ENCODE measurements around the gene CS.
"Not testable (repeated sequence)": the region's sequence is repeated elsewhere in the genome, so short reads cannot be mapped to it uniquely, and the experiment has no call there.

Gene CS

DNA sequence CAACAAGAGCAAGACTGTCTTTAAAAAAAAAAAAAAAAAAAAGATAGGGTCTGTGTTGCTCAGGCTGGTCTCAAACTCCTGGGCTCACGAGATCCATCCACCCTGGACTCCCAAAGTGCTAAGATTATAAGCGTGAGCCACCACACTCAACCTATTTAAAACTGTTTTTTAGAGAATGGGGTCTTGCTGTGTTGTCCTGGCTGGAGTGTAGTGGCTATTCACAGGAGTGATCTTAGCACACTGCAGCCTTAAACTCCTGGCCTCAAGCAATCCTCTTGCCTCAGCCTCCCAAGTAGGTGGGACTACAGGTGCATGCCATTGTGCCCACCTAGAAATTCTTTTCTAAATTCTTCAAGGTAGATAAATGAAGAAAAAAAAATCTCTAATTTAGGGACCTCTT, 25.8 kb downstream of the CS start:
- no peak for DNase-seq (ENCODE audit: low read depth)
- no peak overlapping the region for H3K4me3 ChIP-seq (replicated peaks; ENCODE audit: low read depth, low read length)
- TF ChIP-seq, protein P1, sequence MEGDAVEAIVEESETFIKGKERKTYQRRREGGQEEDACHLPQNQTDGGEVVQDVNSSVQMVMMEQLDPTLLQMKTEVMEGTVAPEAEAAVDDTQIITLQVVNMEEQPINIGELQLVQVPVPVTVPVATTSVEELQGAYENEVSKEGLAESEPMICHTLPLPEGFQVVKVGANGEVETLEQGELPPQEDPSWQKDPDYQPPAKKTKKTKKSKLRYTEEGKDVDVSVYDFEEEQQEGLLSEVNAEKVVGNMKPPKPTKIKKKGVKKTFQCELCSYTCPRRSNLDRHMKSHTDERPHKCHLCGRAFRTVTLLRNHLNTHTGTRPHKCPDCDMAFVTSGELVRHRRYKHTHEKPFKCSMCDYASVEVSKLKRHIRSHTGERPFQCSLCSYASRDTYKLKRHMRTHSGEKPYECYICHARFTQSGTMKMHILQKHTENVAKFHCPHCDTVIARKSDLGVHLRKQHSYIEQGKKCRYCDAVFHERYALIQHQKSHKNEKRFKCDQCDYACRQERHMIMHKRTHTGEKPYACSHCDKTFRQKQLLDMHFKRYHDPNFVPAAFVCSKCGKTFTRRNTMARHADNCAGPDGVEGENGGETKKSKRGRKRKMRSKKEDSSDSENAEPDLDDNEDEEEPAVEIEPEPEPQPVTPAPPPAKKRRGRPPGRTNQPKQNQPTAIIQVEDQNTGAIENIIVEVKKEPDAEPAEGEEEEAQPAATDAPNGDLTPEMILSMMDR (IDR thresholded peaks at IDR 0.05; ENCODE audit: low read length, missing control alignments) = no peak

DNA sequence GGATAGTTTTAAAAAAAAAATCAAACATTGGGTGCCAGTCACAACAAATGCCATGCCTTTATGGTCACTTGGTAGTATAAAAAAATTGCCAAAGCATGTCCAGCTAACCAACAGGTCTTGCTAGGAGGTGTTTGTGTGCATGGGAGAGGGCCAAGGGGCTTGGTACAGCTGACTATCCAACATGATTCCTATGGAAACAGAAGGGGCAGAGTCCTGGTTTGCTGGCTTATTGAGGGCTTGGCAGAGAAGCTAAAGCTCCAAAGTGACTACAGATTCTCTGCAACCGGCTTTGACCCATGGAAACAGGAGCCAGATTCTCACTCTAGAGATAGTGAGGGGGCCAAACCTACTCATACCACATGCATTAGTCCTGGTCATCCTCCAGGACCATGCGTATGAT, 27.7 kb downstream of the CS start:
- H3K4me3 ChIP-seq (replicated peaks; ENCODE audit: low read depth, low read length); DNase-seq (ENCODE audit: low read depth): not testable (repeated sequence)

DNA sequence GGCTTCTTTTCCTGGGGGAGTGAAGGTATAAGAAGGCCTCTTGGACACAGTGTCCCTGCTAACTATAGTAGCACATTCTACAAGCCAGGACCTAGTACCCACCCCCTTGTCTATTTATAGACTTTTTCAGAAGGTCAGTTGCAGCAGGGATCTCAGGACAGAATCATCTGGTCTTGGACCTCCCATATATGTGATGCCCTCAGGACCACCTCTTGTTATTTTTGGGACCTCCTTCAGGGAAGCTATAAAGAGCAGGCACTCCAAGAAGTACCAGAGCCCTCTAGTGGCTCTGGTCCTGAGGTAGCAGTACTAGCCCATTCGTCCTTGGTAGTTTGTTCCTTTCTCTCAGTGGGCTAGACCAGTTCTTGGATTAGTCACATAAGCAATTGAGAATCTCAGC, 29.1 kb downstream of the CS start:
- peak; percentile 44 for DNase-seq (ENCODE audit: low read depth)
- TF ChIP-seq, protein P1 (IDR thresholded peaks at IDR 0.05; ENCODE audit: low read length, missing control alignments) = peak; percentile 59

DNA sequence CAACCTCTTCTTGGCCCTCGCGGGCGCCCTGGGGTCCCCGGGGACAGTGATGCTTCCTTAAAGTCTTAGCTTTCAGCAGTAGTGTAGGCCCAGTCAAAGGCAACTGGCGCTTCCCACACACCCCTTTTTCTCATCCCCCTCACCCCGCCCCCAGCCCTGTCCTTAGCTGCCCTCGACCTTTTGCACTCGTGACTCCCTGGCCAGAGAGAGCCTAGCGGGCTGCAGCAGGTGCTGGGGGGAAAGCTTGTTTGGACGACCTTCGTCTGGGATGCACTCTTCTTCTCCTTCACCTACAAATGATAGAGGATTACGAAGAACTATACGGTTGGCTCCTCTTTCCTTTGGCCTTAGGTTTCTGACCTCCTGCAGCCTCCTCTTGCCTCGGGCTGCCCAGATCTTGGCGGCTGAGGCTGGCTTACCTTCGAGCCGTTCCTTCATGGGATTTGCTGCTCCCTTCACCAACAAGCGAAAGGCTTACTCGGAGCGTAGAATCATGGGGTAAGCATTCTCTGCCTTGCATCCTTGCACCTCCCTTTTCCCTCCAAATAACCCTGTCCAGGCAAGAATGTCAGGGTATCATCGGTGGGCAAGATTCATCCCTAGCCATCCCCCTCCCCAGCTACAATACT, 32.6 kb downstream of the CS start:
- TF ChIP-seq, protein P1 (IDR thresholded peaks at IDR 0.05; ENCODE audit: low read length, missing control alignments) = no peak
- DNase-seq (ENCODE audit: low read depth) = no peak
- peak overlapping the region; percentile 73 for H3K4me3 ChIP-seq (replicated peaks; ENCODE audit: low read depth, low read length)

More for the DNA sequence above, 29.1 kb downstream of the CS start:
- no peak overlapping the region for H3K4me3 ChIP-seq (replicated peaks; ENCODE audit: low read depth, low read length)

DNA sequence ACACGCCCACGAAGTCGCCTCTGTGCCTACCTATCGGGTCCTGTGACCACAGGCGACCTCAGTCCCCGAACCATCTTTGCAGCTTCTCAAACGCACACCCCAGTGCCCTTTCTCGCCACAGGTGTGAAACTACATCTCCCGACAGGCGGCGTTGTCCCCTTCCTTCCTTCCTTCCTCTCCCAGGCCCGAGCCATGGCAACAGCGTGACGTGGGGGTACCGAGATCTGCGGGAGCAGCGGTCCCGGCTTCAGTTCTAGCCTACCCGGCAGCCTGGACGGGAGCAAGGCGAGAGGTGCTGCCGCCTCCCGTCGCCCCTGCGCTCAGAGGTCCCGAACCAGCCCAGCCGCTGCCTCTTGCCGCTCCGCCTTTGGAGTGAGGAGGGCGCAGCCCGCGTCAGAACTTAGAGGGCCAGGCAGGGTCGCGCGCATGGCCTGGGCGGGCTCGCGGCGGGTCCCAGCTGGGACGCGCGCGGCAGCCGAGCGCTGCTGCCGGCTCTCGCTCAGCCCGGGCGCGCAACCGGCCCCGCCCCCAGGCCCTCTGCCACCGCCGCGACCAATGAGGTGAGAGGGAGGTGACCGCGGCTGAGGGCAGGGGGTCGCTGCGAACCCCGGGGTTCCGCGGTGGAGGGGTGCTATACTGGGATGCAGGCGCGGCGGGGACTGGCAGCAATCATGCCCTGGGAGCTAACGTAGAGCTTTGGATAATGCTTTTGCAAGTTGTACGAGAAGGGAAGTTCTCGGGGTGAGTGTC, 33.3 kb downstream of the CS start, which contains the start of gene COQ10A:
Gene COQ10A, plus strand, starts transcription at position 250 of the 750 bp plus-strand sequence. Its CDS starts 177 bp downstream, at position 427.
- TF ChIP-seq, protein P1 (IDR thresholded peaks at IDR 0.05; ENCODE audit: low read length, missing control alignments) = peak; percentile 69
- H3K4me3 ChIP-seq (replicated peaks; ENCODE audit: low read depth, low read length) = peak within 1 kb of the TSS; percentile 73
- peak; percentile 84 for DNase-seq (ENCODE audit: low read depth)

DNA sequence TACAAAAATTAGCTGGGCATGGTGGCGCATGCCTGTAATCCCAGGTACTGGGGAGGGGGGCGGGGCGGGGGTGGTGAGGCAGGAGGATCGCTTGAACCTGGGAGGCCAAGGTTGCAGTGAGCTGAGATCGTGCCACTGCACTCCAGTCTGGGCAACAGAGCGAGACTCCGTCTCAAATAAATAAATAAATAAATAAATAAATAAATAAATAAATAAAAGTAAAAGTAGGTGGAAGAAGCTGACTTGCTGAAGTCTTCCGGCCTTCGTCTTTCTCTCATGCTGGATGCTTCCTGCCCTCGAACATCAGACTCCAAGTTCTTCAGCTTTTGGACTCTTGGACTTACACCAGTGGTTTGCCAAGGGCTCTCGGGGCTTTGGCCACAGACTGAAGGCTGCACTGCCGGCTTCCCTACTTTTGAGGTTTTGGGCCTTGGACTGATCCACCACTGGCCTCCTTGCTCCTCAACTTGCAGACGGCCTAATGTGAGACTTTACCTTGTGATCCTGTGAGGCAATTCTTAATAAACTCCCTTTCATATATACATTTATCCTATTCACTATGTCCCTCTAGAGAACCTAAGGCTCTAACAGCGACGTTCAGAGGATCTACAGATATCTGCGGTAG, 34.0 kb downstream of the CS start:
- H3K4me3 ChIP-seq (replicated peaks; ENCODE audit: low read depth, low read length) = peak overlapping the region; percentile 73
- not testable (repeated sequence) for DNase-seq (ENCODE audit: low read depth)

DNA sequence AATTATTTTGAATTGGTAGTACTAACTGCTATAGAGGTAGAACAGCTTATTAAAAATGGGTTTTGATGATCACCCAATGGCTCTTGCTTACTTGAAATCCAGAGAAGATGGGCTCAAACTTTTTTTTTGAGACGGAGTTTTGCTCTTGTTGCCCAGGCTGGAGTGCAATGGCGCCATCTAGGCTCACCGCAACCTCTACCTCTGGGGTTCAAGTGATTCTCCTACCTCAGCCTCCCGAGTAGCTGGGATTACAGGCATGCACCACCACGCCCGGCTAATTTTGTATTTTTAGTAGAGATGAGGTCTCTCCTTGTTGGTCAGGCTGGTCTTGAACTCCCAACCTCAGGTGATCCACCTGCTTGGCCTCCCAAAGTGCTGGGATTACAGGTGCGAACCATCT, 37.2 kb downstream of the CS start:
- not testable (repeated sequence) for H3K4me3 ChIP-seq (replicated peaks; ENCODE audit: low read depth, low read length); DNase-seq (ENCODE audit: low read depth)

DNA sequence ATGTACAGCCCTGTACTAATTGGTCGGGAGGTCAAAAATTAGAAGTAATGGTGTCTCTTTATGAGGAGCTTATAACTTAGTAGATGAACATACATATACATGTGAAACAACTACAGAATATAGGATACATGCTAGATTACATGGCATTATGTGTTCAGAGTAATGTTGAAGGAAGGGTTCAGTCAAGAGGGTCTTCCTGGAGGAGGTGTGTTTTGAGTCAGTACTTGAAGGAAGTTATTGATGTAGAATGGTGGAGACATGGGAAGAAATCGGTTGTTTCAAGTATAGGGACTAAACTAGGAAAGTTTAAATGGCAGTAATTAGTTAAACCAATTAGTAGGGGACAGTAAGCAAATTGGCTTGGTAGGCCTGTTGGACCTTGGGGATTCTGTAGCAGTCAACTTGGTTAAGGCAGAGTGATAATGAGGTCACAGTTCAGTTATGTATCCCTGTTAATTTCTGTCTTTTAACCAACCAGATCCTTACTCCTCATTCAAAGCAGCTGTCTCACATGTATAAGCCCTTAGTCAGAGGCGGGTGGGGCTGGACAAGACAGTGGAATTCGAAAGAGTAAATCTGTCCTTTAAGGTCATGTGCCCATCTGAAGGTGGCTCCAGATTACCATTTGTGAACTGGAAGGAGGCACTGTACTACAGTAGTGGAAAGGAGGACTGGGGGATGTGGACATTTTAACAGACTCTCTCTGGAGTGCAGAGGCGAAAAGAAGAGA, 38.5 kb downstream of the CS start:
- TF ChIP-seq, protein P1 (IDR thresholded peaks at IDR 0.05; ENCODE audit: low read length, missing control alignments) = no peak
- peak; percentile 38 for DNase-seq (ENCODE audit: low read depth)
- no peak overlapping the region for H3K4me3 ChIP-seq (replicated peaks; ENCODE audit: low read depth, low read length)
